GM10248 (cell line): Measurements from ENCODE around the gene NETO2.

Experiments
- CTCF ChIA-PET: fragments of 300-600 bp; sonication (Branson Sonifier 250); formaldehyde crosslinking; extraction: SDS; loops from one replicate; lab custom pipeline; 2021; ENCODE audit warnings: antibody characterized with exemption; lab: Yijun Ruan, JAX
- POLR2A ChIA-PET: fragments of 350-650 bp; sonication (Branson Sonifier 250); formaldehyde crosslinking; extraction: SDS; loops from one replicate; lab custom pipeline; 2020; ENCODE audit warnings: antibody characterized with exemption; lab: Yijun Ruan, JAX
- DNase-seq: peaks from one replicate; pipeline ENCODE4 v3.0.0; 2012; ENCODE audit errors: extremely low spot score
- CTCF ChIP-seq: IDR thresholded peaks from 2 replicates; pipeline ENCODE4 v1.5.1; 2012; ENCODE audit warnings: mild to moderate bottlenecking, low read depth; ENCODE audit errors: extremely low read depth, missing control alignments, control extremely low read depth

Gene NETO2

GRCh38 chr16:47082099-47082865, 61.5 kb downstream of the NETO2 start:
- ChIA-PET POLR2A (interaction anchor here (0.6 kb wide), 1 partner anchor 355 kb away, joined by 4 read pairs; no protein-coding TSS in a partner anchor), CTCF (interaction anchor here (1.2 to 1.8 kb wide), 7 partner anchors 14 to 992 kb away, joined by 3 to 5 read pairs (median 4); partner anchors contain the start of gene NETO2)
- no peak for DNase-seq
- TF ChIP-seq CTCF: no peak

DNA sequence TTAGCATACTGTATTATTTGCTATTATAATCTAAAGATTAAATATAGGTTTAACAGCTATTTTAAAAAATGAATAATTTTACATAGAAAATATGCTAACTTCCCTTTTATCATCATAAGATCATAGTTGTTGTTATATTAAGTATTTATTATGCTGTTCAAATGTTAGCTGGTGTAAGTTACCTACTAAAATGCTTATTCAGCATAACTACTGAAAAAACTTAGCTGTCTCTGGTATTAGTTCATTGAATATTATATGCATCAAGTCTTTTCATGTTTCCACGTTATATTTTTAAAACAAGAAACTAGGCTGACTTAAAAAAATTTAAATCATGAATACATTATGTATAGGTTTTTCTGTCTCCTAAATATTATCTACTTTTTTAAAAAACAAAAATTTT, 62.6 kb downstream of the NETO2 start:
- no peak for DNase-seq
- TF ChIP-seq CTCF: no peak
- POLR2A ChIA-PET: no interaction called here
- CTCF ChIA-PET: interaction anchor here (1.2 to 1.5 kb wide), 4 partner anchors 31 to 994 kb away, joined by 3 to 4 read pairs (median 4); no protein-coding TSS in a partner anchor

- CTCF ChIA-PET: no interaction called here
- no peak for TF ChIP-seq CTCF
- no peak for DNase-seq
- POLR2A ChIA-PET: no interaction called here
These were observed 63.9 kb downstream of the NETO2 start for GRCh38 chr16:47079860-47080259.

DNA sequence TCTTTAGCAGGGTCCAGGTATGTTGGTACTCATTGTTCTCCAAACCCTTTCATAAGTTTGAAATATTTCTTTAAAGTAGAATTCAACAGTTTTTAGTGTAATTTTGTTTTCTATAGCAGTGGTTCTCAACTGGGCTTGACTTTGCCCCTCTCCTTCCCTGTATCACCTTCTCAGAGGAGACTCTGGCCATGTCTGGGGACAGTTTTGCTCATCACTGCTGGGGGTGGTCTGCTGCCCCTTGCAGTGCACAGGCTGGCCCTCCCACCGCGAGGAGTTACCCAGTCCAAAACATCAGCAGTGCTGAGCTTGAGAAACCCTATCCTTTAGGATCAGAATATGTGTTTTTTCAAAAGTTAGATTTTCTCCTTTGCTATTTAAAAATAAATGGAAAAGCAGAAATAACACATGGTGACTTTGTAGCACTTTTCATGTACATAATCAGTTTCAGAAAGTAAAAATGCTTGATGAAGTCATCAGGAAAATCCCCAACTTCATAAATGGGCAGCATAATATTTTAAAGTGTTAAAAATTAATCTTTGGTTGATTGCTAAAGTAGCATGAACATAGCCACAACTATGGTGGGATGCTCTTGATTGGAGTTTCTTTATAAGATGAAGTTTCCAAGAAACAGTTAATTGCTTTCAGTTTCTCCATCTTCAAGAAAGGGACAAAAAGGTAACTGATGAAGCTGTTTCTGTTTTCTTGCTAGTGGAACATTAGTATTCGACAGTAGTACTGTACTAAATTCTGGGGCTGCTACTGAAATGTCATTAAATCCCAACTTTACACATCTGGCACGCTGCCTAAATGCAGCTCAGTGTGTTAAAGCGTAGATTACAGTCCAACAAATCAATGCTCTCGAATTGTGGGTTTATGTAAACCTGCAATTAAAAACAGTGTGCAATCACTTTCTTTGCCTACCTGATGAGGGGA, 70.3 kb downstream of the NETO2 start:
- TF ChIP-seq CTCF: no peak
- ChIA-PET POLR2A (no interaction called here), CTCF (interaction anchor here (1.2 to 1.6 kb wide), 3 partner anchors 11 to 36 kb away, joined by 5 to 8 read pairs (median 6); no protein-coding TSS in a partner anchor)
- DNase-seq: no peak

DNA sequence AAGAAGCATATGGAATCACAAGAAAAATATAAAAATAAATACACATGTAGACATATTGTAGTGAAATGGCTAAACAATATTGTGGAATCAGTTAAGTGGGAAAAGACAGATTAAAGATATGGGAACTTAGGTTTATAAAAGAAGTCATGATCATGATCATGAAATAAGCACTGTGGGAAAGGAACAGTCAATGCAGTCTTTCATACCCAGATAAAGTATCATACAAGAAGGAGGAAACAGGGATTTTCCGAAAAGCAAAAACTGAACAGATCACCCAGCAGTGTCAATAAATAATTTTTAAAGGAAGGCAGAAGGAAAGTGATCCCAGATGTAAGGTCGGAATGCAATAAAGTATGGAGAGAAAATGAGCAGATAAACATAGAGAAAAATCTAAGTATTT, 71.6 kb downstream of the NETO2 start:
- DNase-seq: no peak
- CTCF ChIA-PET: no interaction called here
- TF ChIP-seq CTCF: no peak
- POLR2A ChIA-PET: no interaction called here

- CTCF ChIA-PET: interaction anchor here (1.4 kb wide), 1 partner anchor 72 kb away, joined by 5 read pairs; no protein-coding TSS in a partner anchor
These were observed 73.7 kb downstream of the NETO2 start for GRCh38 chr16:47069841-47070584.

More at GRCh38 chr16:47069841-47070584, 73.7 kb downstream of the NETO2 start:
- no peak for TF ChIP-seq CTCF
- no peak for DNase-seq
- POLR2A ChIA-PET: no interaction called here
